Suprapubic skin (tissue), 4 donors: ENCODE data around the gene NLRC4.

Experiments
- EP300 ChIP-seq: sonication (generic); formaldehyde crosslinking; IDR thresholded peaks from one replicate; pipeline ENCODE4 v1.6.1; 2017; ENCODE audit warnings: antibody characterized with exemption
- POLR2A ChIP-seq, 2 donors: fragments of 450-650 bp; IDR thresholded peaks; one replicate each; pipeline ENCODE4 v1.6.1; 2017; ENCODE audit warnings: antibody characterized with exemption in 2 of 2, mild to moderate bottlenecking in 2 of 2, moderate library complexity in 2 of 2
- POLR2AphosphoS5 ChIP-seq, 3 donors: sonication (generic); formaldehyde crosslinking; IDR thresholded peaks; one replicate each; pipeline ENCODE4 v1.6.1; 2017; ENCODE audit warnings: antibody characterized with exemption in 3 of 3

GRCh38 chr2:32262105-32262504, 2.6 kb downstream of the NLRC4 start:
- TF ChIP-seq POLR2AphosphoS5 (IDR thresholded peaks at IDR 0.05) = no peak
- TF ChIP-seq POLR2A (IDR thresholded peaks at IDR 0.05) = no peak
- no peak for TF ChIP-seq EP300
